Progenitor cell of endocrine pancreas (in vitro differentiated cells): ENCODE results near the gene PSMB7. TPM values are rescaled to one million over a fixed set of nuclear protein-coding genes. Genes with fewer than 3 reads are reported as not detected.
A peak's percentile ranks its signal among the peaks of the same experiment; 100 is the strongest.

Experiments used
- DNase-seq: peaks from one replicate; pipeline ENCODE4 v3.0.0; 2021; ENCODE audit warnings: low spot score; ENCODE audit not compliant: unreplicated experiment
- H3K27ac Mint-ChIP-seq: 2 replicates; pipeline ENCODE4 v1.8.0; 2021; ENCODE audit warnings: mild to moderate bottlenecking, moderate library complexity, mixed read lengths
- H3K27me3 Mint-ChIP-seq: 2 replicates; pipeline ENCODE4 v1.8.0; 2021; ENCODE audit warnings: mixed read lengths
- H3K36me3 Mint-ChIP-seq: 2 replicates; pipeline ENCODE4 v1.8.0; 2022; ENCODE audit warnings: mixed read lengths; ENCODE audit not compliant: insufficient read depth
- H3K4me1 Mint-ChIP-seq: 2 replicates; pipeline ENCODE4 v1.8.0; 2021; ENCODE audit warnings: low read depth, mixed read lengths
- H3K4me3 Mint-ChIP-seq: 2 replicates; pipeline ENCODE4 v1.8.0; 2021; ENCODE audit warnings: low read depth, mild to moderate bottlenecking, moderate library complexity, mixed read lengths
- H3K9me3 Mint-ChIP-seq: 2 replicates; pipeline ENCODE4 v1.8.0; 2021; ENCODE audit warnings: low read depth, mixed read lengths
- CTCF ChIP-seq: fragments of 200-600 bp; sonication (generic); IDR thresholded peaks from one replicate; pipeline ENCODE4 v1.5.0; 2021; ENCODE audit warnings: antibody characterized with exemption, mild to moderate bottlenecking; ENCODE audit not compliant: unreplicated experiment
- total RNA-seq: library from RNA; stranded (reverse); gene quantifications from 2 replicates; pipeline ENCODE4 v1.2.1, GENCODE V29; 2021

Gene PSMB7
- total RNA-seq, 1 donor from 2014 or later = 144 TPM

GRCh38 chr9:124350494-124351263, 64.6 kb downstream of the PSMB7 start:
- Mint-ChIP-seq H3K9me3 (no peaks in the 10 kb centered on the region), H3K27ac (peak overlapping the region; percentile 82), H3K27me3 (no peaks in the 10 kb centered on the region), H3K4me1 (peaks cover 8% of the 10 kb centered on the region), H3K4me3 (no peak overlapping the region), H3K36me3 (peaks cover 12% of the 10 kb centered on the region)
- no peak for DNase-seq
- TF ChIP-seq CTCF = no peak

- Mint-ChIP-seq H3K4me3 (no peak overlapping the region), H3K36me3 (peaks cover 12% of the 10 kb centered on the region), H3K27ac (no peak overlapping the region), H3K27me3 (no peaks in the 10 kb centered on the region), H3K9me3 (no peaks in the 10 kb centered on the region), H3K4me1 (peaks cover 8% of the 10 kb centered on the region)
- DNase-seq = no peak
- no peak for TF ChIP-seq CTCF
Measured at GRCh38 chr9:124349675-124350493, 65.4 kb downstream of the PSMB7 start.

GRCh38 chr9:124349267-124349666, 66.0 kb downstream of the PSMB7 start:
- Mint-ChIP-seq H3K27me3 (no peaks in the 10 kb centered on the region), H3K9me3 (no peaks in the 10 kb centered on the region), H3K4me3 (no peak overlapping the region), H3K36me3 (peaks cover 12% of the 10 kb centered on the region), H3K27ac (no peak overlapping the region), H3K4me1 (peaks cover 8% of the 10 kb centered on the region)
- no peak for TF ChIP-seq CTCF
- DNase-seq = no peak

- no peak for DNase-seq
Measured at GRCh38 chr9:124348831-124349230, 66.4 kb downstream of the PSMB7 start.

More at GRCh38 chr9:124348831-124349230, 66.4 kb downstream of the PSMB7 start:
- Mint-ChIP-seq H3K27ac (peak overlapping the region; percentile 29), H3K36me3 (peaks cover 12% of the 10 kb centered on the region), H3K4me1 (peaks cover 8% of the 10 kb centered on the region), H3K27me3 (no peaks in the 10 kb centered on the region), H3K9me3 (no peaks in the 10 kb centered on the region), H3K4me3 (no peak overlapping the region)
- TF ChIP-seq CTCF = no peak
